ENCODE results near the gene MATCAP1. TPM values are rescaled to one million over a fixed set of nuclear protein-coding genes. Genes with fewer than 3 reads are reported as not detected.

Gene MATCAP1
- total and polyA plus RNA-seq, 4 donors: 1.5 to 4.8 (median 3.2) TPM

DNA sequence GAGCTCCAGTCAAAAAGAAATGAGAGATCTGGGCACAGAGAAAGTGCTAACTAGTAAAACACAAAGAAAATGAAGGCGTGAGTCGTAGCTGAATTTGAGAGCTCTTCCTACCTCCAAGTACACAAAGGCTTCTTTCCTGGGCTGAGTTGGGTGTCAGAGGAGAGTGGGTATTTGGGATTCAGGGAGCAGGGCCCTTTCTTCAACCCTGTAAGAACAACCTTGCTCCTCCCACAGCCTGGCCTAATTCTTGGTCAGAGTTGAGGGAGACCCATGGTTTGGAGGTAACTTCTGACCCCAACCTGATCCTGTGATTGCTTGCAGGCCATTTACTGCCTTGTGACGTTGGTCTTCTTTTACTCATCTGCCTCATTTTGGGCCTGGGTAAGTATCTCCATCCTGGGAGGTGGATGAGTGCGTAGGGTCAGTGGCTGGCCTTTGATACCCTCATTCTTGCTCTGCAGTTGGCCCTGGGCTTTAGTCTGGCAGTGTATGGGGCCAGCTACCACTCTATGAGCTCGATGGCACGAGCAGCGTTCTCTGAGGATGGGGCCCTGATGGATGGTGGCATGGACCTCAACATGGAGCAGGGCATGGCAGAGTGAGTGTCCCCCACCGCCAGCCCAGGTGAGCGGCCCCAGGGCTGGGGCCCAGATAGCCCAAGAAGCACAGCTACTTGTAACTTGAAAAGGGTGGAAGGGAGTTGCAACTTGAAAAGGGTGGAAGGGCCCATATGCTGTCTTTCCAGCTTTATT, 44.4 kb upstream of the MATCAP1 start:
- 93% methylated on average over 9 of the region's 9 CpGs for WGBS
- Histone ChIP-seq H3K36me3 (ENCODE audit: control insufficient read depth in 4 of 4, insufficient read depth in 3 of 4, low read depth in 1 of 4, low read length in 3 of 4) (peaks cover 7 to 19% (median 17%) of the 10 kb centered on the region in 4 donors), H3K9me3 (ENCODE audit: control insufficient read depth in 4 of 4, low read length in 3 of 4) (no peaks in the 10 kb centered on the region), H3K4me3 (ENCODE audit: low read depth in 1 of 3, low read length in 3 of 3) (peak overlapping the region in 1 of 3 donors; percentile 98), H3K27ac (ENCODE audit: low read depth in 1 of 2, low read length in 2 of 2) (no peak overlapping the region), H3K4me1 (ENCODE audit: control insufficient read depth in 4 of 4, insufficient read depth in 4 of 4, low read length in 3 of 4) (peaks cover 2 to 47% (median 30%) of the 10 kb centered on the region in 4 donors), H3K27me3 (ENCODE audit: control insufficient read depth in 4 of 4, insufficient read depth in 4 of 4, low read length in 3 of 4) (no peaks in the 10 kb centered on the region), H3K9ac (ENCODE audit: low read depth in 1 of 2, low read length in 2 of 2) (no peak overlapping the region)
- TF ChIP-seq TAF1 (conservative IDR thresholded peaks at IDR 0.05): no peak
- no peak for TF ChIP-seq HNF4G (IDR thresholded peaks at IDR 0.05)
- no peak for TF ChIP-seq SP1 (IDR thresholded peaks at IDR 0.05)
- no peak for TF ChIP-seq GABPA (IDR thresholded peaks at IDR 0.05 in 1 of 2, conservative IDR thresholded peaks at IDR 0.05 in 1 of 2)
- TF ChIP-seq RXRA (IDR thresholded peaks at IDR 0.05): no peak
- no peak for TF ChIP-seq EGR1 (IDR thresholded peaks at IDR 0.05; ENCODE audit: low read depth in 2 of 2)
- TF ChIP-seq, protein P1, sequence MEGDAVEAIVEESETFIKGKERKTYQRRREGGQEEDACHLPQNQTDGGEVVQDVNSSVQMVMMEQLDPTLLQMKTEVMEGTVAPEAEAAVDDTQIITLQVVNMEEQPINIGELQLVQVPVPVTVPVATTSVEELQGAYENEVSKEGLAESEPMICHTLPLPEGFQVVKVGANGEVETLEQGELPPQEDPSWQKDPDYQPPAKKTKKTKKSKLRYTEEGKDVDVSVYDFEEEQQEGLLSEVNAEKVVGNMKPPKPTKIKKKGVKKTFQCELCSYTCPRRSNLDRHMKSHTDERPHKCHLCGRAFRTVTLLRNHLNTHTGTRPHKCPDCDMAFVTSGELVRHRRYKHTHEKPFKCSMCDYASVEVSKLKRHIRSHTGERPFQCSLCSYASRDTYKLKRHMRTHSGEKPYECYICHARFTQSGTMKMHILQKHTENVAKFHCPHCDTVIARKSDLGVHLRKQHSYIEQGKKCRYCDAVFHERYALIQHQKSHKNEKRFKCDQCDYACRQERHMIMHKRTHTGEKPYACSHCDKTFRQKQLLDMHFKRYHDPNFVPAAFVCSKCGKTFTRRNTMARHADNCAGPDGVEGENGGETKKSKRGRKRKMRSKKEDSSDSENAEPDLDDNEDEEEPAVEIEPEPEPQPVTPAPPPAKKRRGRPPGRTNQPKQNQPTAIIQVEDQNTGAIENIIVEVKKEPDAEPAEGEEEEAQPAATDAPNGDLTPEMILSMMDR (IDR thresholded peaks at IDR 0.05; ENCODE audit: low read depth, low read length, missing input control): no peak
- no peak for TF ChIP-seq FOXA2 (IDR thresholded peaks at IDR 0.05)
- TF ChIP-seq, protein P2, sequence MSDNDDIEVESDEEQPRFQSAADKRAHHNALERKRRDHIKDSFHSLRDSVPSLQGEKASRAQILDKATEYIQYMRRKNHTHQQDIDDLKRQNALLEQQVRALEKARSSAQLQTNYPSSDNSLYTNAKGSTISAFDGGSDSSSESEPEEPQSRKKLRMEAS (IDR thresholded peaks at IDR 0.05): no peak
- no peak for TF ChIP-seq HNF4A (conservative IDR thresholded peaks at IDR 0.05)
- no peak for TF ChIP-seq FOXA1 (IDR thresholded peaks at IDR 0.05)
- no peak for DNase-seq (ENCODE audit: low spot score)

DNA sequence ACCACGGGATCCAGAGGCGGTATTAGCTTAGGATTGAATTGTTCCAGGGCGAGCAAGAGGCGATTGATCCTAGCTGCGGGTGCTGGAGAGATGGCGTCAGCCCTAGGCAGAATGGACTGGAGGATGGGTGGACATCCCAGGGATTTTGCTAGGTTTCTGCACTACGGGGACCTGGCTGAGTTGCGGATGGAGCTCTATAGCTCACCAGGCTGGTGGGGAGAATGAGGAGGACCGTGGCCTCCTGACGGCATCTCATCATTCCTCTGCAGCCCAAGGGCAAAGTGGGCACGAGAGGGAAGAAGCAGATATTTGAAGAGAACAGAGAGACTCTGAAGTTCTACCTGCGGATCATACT, 43.8 kb upstream of the MATCAP1 start:
- no peaks in the 10 kb centered on the region for H3K9me3 ChIP-seq (ENCODE audit: control insufficient read depth in 4 of 4, low read length in 3 of 4)
- peaks cover 2 to 47% (median 30%) of the 10 kb centered on the region in 4 donors for H3K4me1 ChIP-seq (ENCODE audit: control insufficient read depth in 4 of 4, insufficient read depth in 4 of 4, low read length in 3 of 4)
- no peak for DNase-seq (ENCODE audit: low spot score)
- H3K9ac ChIP-seq (ENCODE audit: low read depth in 1 of 2, low read length in 2 of 2): peak overlapping the region; percentile 84 to 93
- peak overlapping the region; percentile 81 to 98 (median 93) for H3K4me3 ChIP-seq (ENCODE audit: low read depth in 1 of 3, low read length in 3 of 3)
- 13% methylated on average over 12 of the region's 12 CpGs for WGBS
- TF ChIP-seq HNF4G (IDR thresholded peaks at IDR 0.05) (no peak), EGR1 (IDR thresholded peaks at IDR 0.05; ENCODE audit: low read depth in 2 of 2) (no peak), TAF1 (conservative IDR thresholded peaks at IDR 0.05) (no peak), RAD21 (IDR thresholded peaks at IDR 0.05) (no peak), YY1 (IDR thresholded peaks at IDR 0.05) (no peak), GABPA (IDR thresholded peaks at IDR 0.05 in 1 of 2, conservative IDR thresholded peaks at IDR 0.05 in 1 of 2) (no peak), NR2F2 (IDR thresholded peaks at IDR 0.05) (no peak), RXRA (IDR thresholded peaks at IDR 0.05) (no peak), FOXA2 (IDR thresholded peaks at IDR 0.05) (no peak), JUND (IDR thresholded peaks at IDR 0.05) (no peak), HNF4A (conservative IDR thresholded peaks at IDR 0.05) (no peak)
- TF ChIP-seq, protein P2 (IDR thresholded peaks at IDR 0.05): no peak
- TF ChIP-seq, protein P3, sequence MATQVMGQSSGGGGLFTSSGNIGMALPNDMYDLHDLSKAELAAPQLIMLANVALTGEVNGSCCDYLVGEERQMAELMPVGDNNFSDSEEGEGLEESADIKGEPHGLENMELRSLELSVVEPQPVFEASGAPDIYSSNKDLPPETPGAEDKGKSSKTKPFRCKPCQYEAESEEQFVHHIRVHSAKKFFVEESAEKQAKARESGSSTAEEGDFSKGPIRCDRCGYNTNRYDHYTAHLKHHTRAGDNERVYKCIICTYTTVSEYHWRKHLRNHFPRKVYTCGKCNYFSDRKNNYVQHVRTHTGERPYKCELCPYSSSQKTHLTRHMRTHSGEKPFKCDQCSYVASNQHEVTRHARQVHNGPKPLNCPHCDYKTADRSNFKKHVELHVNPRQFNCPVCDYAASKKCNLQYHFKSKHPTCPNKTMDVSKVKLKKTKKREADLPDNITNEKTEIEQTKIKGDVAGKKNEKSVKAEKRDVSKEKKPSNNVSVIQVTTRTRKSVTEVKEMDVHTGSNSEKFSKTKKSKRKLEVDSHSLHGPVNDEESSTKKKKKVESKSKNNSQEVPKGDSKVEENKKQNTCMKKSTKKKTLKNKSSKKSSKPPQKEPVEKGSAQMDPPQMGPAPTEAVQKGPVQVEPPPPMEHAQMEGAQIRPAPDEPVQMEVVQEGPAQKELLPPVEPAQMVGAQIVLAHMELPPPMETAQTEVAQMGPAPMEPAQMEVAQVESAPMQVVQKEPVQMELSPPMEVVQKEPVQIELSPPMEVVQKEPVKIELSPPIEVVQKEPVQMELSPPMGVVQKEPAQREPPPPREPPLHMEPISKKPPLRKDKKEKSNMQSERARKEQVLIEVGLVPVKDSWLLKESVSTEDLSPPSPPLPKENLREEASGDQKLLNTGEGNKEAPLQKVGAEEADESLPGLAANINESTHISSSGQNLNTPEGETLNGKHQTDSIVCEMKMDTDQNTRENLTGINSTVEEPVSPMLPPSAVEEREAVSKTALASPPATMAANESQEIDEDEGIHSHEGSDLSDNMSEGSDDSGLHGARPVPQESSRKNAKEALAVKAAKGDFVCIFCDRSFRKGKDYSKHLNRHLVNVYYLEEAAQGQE (IDR thresholded peaks at IDR 0.05): no peak
- TF ChIP-seq, protein P4, sequence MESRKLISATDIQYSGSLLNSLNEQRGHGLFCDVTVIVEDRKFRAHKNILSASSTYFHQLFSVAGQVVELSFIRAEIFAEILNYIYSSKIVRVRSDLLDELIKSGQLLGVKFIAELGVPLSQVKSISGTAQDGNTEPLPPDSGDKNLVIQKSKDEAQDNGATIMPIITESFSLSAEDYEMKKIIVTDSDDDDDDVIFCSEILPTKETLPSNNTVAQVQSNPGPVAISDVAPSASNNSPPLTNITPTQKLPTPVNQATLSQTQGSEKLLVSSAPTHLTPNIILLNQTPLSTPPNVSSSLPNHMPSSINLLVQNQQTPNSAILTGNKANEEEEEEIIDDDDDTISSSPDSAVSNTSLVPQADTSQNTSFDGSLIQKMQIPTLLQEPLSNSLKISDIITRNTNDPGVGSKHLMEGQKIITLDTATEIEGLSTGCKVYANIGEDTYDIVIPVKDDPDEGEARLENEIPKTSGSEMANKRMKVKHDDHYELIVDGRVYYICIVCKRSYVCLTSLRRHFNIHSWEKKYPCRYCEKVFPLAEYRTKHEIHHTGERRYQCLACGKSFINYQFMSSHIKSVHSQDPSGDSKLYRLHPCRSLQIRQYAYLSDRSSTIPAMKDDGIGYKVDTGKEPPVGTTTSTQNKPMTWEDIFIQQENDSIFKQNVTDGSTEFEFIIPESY (IDR thresholded peaks at IDR 0.05): no peak
- TF ChIP-seq, protein P5, sequence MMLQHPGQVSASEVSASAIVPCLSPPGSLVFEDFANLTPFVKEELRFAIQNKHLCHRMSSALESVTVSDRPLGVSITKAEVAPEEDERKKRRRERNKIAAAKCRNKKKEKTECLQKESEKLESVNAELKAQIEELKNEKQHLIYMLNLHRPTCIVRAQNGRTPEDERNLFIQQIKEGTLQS (IDR thresholded peaks at IDR 0.05): no peak
- TF ChIP-seq, protein P1 (IDR thresholded peaks at IDR 0.05; ENCODE audit: low read depth, low read length, missing input control): no peak
- H3K27me3 ChIP-seq (ENCODE audit: control insufficient read depth in 4 of 4, insufficient read depth in 4 of 4, low read length in 3 of 4): no peaks in the 10 kb centered on the region
- peak overlapping the region; percentile 49 to 70 for H3K27ac ChIP-seq (ENCODE audit: low read depth in 1 of 2, low read length in 2 of 2)
- H3K36me3 ChIP-seq (ENCODE audit: control insufficient read depth in 4 of 4, insufficient read depth in 3 of 4, low read depth in 1 of 4, low read length in 3 of 4): peaks cover 7 to 19% (median 17%) of the 10 kb centered on the region in 4 donors

Measured in liver (tissue), 9 donors.